Measurements from ENCODE around the gene CROT.

GRCh38 chr7:87337331-87337730 lies 8.1 kb upstream of the CROT start:
- TF ChIP-seq CTCF (IDR thresholded peaks at IDR 0.05) = no peak
- no peak for TF ChIP-seq POLR2A (IDR thresholded peaks at IDR 0.05)

All from ovary (tissue), 3 donors.